SK-N-SH (cell line): ENCODE measurements around the gene TNK2. TPM values are rescaled to one million over a fixed set of nuclear protein-coding genes. Genes with fewer than 3 reads are reported as not detected.

Experiments used
- CHD2 ChIP-seq: fragments of 150-350 bp; IDR thresholded peaks from 2 replicates; pipeline ENCODE4 v1.6.1; 2018; ENCODE audit warnings: low read length; ENCODE audit not compliant: partially characterized antibody
- CTCF ChIP-seq: fragments of 200-600 bp; sonication (generic); IDR thresholded peaks from 2 replicates; pipeline ENCODE4 v1.6.1; 2017; ENCODE audit warnings: antibody characterized with exemption, mild to moderate bottlenecking, moderate library complexity
- ELF1 ChIP-seq: IDR thresholded peaks from 2 replicates; pipeline ENCODE4 v1.4.0; 2012
- EZH2phosphoT487 ChIP-seq: fragments of 200-600 bp; sonication (generic); IDR thresholded peaks from 2 replicates; pipeline ENCODE4 v1.6.1; 2017; ENCODE audit warnings: low read depth, mixed run types, mild to moderate bottlenecking, antibody characterized with exemption, moderate library complexity, borderline replicate concordance
- FOXJ3 ChIP-seq: sonication (generic); formaldehyde crosslinking; IDR thresholded peaks from 2 replicates; pipeline ENCODE4 v1.5.1; 2020; ENCODE audit warnings: mild to moderate bottlenecking, missing genetic modification reagents
- FOXM1 ChIP-seq: IDR thresholded peaks from 2 replicates; pipeline ENCODE4 v1.4.0; 2012; ENCODE audit warnings: low read depth, mild to moderate bottlenecking
- GABPA ChIP-seq: IDR thresholded peaks from 2 replicates; pipeline ENCODE4 v1.4.0; 2012; ENCODE audit warnings: low read depth, mild to moderate bottlenecking
- GATA2 ChIP-seq: sonication (generic); formaldehyde crosslinking; IDR thresholded peaks from 2 replicates; pipeline ENCODE4 v1.5.0; 2020; ENCODE audit warnings: mild to moderate bottlenecking, missing genetic modification reagents
- JUND ChIP-seq: IDR thresholded peaks from 2 replicates; pipeline ENCODE4 v1.4.0; 2012
- MAX ChIP-seq: IDR thresholded peaks from 2 replicates; pipeline ENCODE4 v1.4.0; 2012; ENCODE audit warnings: low read depth
- NRF1 ChIP-seq: IDR thresholded peaks from 2 replicates; pipeline ENCODE4 v1.6.1; 2012; ENCODE audit warnings: low read depth, mild to moderate bottlenecking, low read length
- PBX3 ChIP-seq: IDR thresholded peaks from 2 replicates; pipeline ENCODE4; 2012
- POLR2AphosphoS5 ChIP-seq: IDR thresholded peaks from 2 replicates; pipeline ENCODE4 v1.6.1; 2012; ENCODE audit warnings: low read depth, low read length
- RAD21 ChIP-seq: IDR thresholded peaks from 2 replicates; pipeline ENCODE4 v1.6.1; 2012; ENCODE audit warnings: mild to moderate bottlenecking, low read length
- RCOR1 ChIP-seq: fragments of 150-350 bp; IDR thresholded peaks from 2 replicates; pipeline ENCODE4 v1.6.1; 2017; ENCODE audit warnings: antibody characterized with exemption, low read length
- RFX5 ChIP-seq: IDR thresholded peaks from 2 replicates; pipeline ENCODE4 v1.6.1; 2012; ENCODE audit warnings: mild to moderate bottlenecking, improper control_type of control experiment, low read length
- RXRA ChIP-seq: IDR thresholded peaks from 2 replicates; pipeline ENCODE4 v1.4.0; 2012; ENCODE audit warnings: low read depth, mild to moderate bottlenecking, borderline replicate concordance
- SIN3A ChIP-seq: IDR thresholded peaks from 2 replicates; pipeline ENCODE4 v1.6.1; 2012; ENCODE audit warnings: low read depth, mild to moderate bottlenecking, low read length, moderate library complexity, borderline replicate concordance
- SMC3 ChIP-seq: IDR thresholded peaks from 2 replicates; pipeline ENCODE4 v1.6.1; 2012; ENCODE audit warnings: low read depth, low read length, improper control_type of control experiment
- TCF12 ChIP-seq: IDR thresholded peaks from 2 replicates; pipeline ENCODE4 v1.4.0; 2012
- TEAD4 ChIP-seq: IDR thresholded peaks from 2 replicates; pipeline ENCODE4 v1.4.0; 2012; ENCODE audit warnings: mild to moderate bottlenecking, borderline replicate concordance; ENCODE audit not compliant: insufficient read depth
- USF2 ChIP-seq: fragments of 150-350 bp; IDR thresholded peaks from 2 replicates; pipeline ENCODE4 v1.6.1; 2017; ENCODE audit warnings: antibody characterized with exemption, low read length, low read depth, borderline replicate concordance
- YY1 ChIP-seq: IDR thresholded peaks from 2 replicates; pipeline ENCODE4 v1.4.0; 2012; ENCODE audit warnings: low read depth, mild to moderate bottlenecking
- polyA plus RNA-seq, 3 experiments: library from polyadenylated mRNA; depleted of rRNA; stranded (reverse); fragments of >200 nt; gene quantifications; 2 replicates each; pipeline ENCODE4 v1.2.3, GENCODE V29; 2012
- TF ChIP-seq, protein P1 (sequence below): IDR thresholded peaks from 2 replicates; pipeline ENCODE4 v1.4.0; 2012; ENCODE audit warnings: low read depth, borderline replicate concordance
- TF ChIP-seq, protein P2 (sequence below): IDR thresholded peaks from 2 replicates; pipeline ENCODE4 v1.4.0; 2012; ENCODE audit warnings: low read depth, borderline replicate concordance

Gene TNK2
- polyA plus RNA-seq, 1 of the 3 experiments (the other 2 are of a cell fraction): 17.3 TPM

DNA sequence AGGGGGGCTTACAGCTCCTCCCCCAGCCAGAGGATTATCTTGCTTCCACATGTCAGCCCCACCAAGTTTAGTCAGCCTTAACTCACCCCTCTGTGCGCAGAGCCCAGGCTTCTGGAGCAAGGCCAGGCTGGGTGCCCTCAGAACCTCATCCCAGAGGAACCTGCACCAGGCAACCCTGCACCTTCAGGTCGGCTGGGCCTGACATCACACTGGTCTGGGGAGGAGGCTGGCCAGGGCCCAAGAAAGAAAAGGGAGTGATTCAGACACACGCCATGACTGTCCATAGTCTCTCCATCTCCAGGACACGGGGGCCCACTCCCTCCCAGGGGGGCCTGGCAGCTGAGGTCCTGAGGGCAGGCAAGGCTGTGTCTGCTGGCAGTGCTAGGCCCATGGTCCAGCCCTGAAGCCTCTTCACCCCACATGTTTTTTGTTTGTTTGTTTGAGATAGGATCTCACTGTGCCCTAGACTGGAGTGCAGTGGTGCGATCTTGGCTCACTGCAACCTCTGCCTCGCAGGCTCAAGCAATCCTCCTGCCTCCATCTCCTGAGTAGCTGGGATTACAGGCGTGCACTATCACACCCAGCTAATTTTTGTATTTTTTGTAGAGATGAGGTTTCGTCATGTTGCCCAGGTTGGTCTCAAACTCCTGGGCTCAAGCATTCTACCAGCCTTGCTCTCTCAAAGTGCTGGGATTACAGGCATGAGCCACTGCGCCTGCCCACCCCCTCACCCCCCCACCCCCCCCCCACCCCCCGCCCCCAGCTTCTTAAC, 11.1 kb downstream of the TNK2 start (continued):
- TF ChIP-seq USF2 (no peak), RXRA (no peak), GATA2 (CRISPR knock-in tag) (peak; percentile 78), FOXM1 (no peak; the same call in 1 of the 2 replicates), RFX5 (no peak), TEAD4 (no peak), JUND (no peak), MAX (peak; percentile 50; the same call in 1 of the 2 replicates), YY1 (0 out of 2 replicates have a peak, but pooled peaks have one; percentile 19), RCOR1 (peak; percentile 57; the same call in 1 of the 2 replicates), CHD2 (no peak), GABPA (no peak), FOXJ3 (no peak), SIN3A (no peak), RAD21 (no peak), TCF12 (peak; percentile 30; the same call in 1 of the 2 replicates), EZH2phosphoT487 (no peak), CTCF (no peak), POLR2AphosphoS5 (no peak), ELF1 (no peak), NRF1 (no peak), PBX3 (peak; percentile 9; the same call in 1 of the 2 replicates), SMC3 (no peak)
- TF ChIP-seq, protein P1, sequence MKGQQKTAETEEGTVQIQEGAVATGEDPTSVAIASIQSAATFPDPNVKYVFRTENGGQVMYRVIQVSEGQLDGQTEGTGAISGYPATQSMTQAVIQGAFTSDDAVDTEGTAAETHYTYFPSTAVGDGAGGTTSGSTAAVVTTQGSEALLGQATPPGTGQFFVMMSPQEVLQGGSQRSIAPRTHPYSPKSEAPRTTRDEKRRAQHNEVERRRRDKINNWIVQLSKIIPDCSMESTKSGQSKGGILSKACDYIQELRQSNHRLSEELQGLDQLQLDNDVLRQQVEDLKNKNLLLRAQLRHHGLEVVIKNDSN: no peak
- TF ChIP-seq, protein P2, sequence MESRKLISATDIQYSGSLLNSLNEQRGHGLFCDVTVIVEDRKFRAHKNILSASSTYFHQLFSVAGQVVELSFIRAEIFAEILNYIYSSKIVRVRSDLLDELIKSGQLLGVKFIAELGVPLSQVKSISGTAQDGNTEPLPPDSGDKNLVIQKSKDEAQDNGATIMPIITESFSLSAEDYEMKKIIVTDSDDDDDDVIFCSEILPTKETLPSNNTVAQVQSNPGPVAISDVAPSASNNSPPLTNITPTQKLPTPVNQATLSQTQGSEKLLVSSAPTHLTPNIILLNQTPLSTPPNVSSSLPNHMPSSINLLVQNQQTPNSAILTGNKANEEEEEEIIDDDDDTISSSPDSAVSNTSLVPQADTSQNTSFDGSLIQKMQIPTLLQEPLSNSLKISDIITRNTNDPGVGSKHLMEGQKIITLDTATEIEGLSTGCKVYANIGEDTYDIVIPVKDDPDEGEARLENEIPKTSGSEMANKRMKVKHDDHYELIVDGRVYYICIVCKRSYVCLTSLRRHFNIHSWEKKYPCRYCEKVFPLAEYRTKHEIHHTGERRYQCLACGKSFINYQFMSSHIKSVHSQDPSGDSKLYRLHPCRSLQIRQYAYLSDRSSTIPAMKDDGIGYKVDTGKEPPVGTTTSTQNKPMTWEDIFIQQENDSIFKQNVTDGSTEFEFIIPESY: no peak; the same call in 1 of the 2 replicates
